Right lobe of liver (tissue), 6 donors: ENCODE measurements around the gene CRISP3. TPM values are rescaled to one million over a fixed set of nuclear protein-coding genes. Genes with fewer than 3 reads are reported as not detected.

Source experiments
- ATAC-seq, 4 donors: fragments of 200-7000 bp; cut with Tn5 transposase; one replicate each; pipeline ENCODE4 v1.9.1; 2020; ENCODE audit warnings: mild to moderate bottlenecking in 4 of 4, moderate library complexity in 4 of 4
- DNase-seq, 3 donors: peaks; one replicate each; pipeline ENCODE4 v3.0.0-alpha.2; 2020
- H3K27ac ChIP-seq, 3 donors: fragments of 200-600 bp; one replicate each; pipeline ENCODE4 v1.8.0; 2022
- H3K27me3 ChIP-seq, 2 donors: fragments of 200-600 bp; one replicate each; pipeline ENCODE4 v1.8.0; 2022
- H3K36me3 ChIP-seq, 4 donors: fragments of 200-600 bp; sonication (generic) in 1 of 4; one replicate each; pipeline versions ENCODE4 v1.5.1 to v1.8.0; 2017 to 2022; ENCODE audit warnings: control low read depth in 1 of 4
- H3K4me1 ChIP-seq, 4 donors: fragments of 200-600 bp; sonication (generic) in 1 of 4; one replicate each; pipeline versions ENCODE4 v1.5.1 to v1.8.0; 2017 to 2022; ENCODE audit warnings: control low read depth in 1 of 4
- H3K4me3 ChIP-seq, 3 donors: fragments of 200-600 bp; one replicate each; pipeline ENCODE4 v1.8.0; 2022
- H3K9me3 ChIP-seq, 4 donors: fragments of 200-600 bp; sonication (generic) in 1 of 4; one replicate each; pipeline versions ENCODE4 v1.5.1 to v1.8.0; 2017 to 2022; ENCODE audit warnings: control low read depth in 1 of 4
- CTCF ChIP-seq, 4 donors: fragments of 200-600 bp in 3 of 4; fragments of 450-650 bp in 1 of 4; IDR thresholded peaks; one replicate each; pipeline versions ENCODE4 v1.5.1 to v1.8.0; 2016 to 2022; ENCODE audit warnings: antibody characterized with exemption in 4 of 4, mild to moderate bottlenecking in 2 of 4
- POLR2A ChIP-seq: fragments of 450-650 bp; IDR thresholded peaks from one replicate; pipeline ENCODE4 v1.6.1; 2017; ENCODE audit warnings: antibody characterized with exemption, mild to moderate bottlenecking
- WGBS: methylation state at CpG from one replicate; pipeline ENCODE4 v1.1.6; 2018; ENCODE audit warnings: low coverage, low lambda C conversion rate; ENCODE audit not compliant: insufficient coverage; ENCODE audit errors: missing lambda C conversion rate; 5-methylcytosine and 5-hydroxymethylcytosine counted together
- intact Hi-C, 2 donors: fragments of 100-400 bp; cut with DNase I; formaldehyde crosslinking; loops; one replicate each; pipeline versions ENCODE4 v1.11.2 to v1.14.1; 2022
- total RNA-seq, 6 experiments: library from RNA; depleted of rRNA in 2 of 6; stranded (reverse); fragments of >200 nt in 2 of 6; fragmentation: NEBNext Ultra II Directional in 3 of 6; extraction: Animal tissue kit (Norgen Biotek cat#: 25700) in 3 of 6; gene quantifications; one replicate each; pipeline versions ENCODE4 v1.1.0 to v1.2.4, GENCODE V29; 2016 to 2023
- donor health status: DM: no; HTN: yes; CAD: no.
- donor health status: DM: no; HTN: no; CAD: no.
- donor health status: DM: no; HTN: no; CAD: no.
- donor health status: DM: no; HTN: yes; CAD: no.
- donor health status: DM: no; HTN: yes; CAD: no.

The CRISP3 gene
- total RNA-seq, 6 experiments from 2014 or later: 0.21 to 2.3 (median 0.24) TPM; not detected in 1

- no peak for TF ChIP-seq POLR2A
- no peak for TF ChIP-seq CTCF (IDR thresholded peaks at IDR 0.05)
- H3K36me3 ChIP-seq: no peaks in the 10 kb centered on the region
- H3K9me3 ChIP-seq: no peaks in the 10 kb centered on the region
- no peaks in the 10 kb centered on the region for H3K4me1 ChIP-seq
- ATAC-seq: no peak
- DNase-seq: no peak
- no peaks in the 10 kb centered on the region for H3K27me3 ChIP-seq
- intact Hi-C loops: no loop called here
- H3K27ac ChIP-seq: no peak overlapping the region
- WGBS: 53% methylated on average over 6 of the region's 7 CpGs
- no peak overlapping the region for H3K4me3 ChIP-seq
Observed at GRCh38 chr6:49720372-49720771, 23.8 kb downstream of the CRISP3 start.

GRCh38 chr6:49713346-49713745, 30.8 kb downstream of the CRISP3 start, which contains the start of gene CRISP2:
Gene CRISP2 (minus strand): TSS chr6:49713543. CDS start chr6:49709196, 4,347 bp downstream.
- no peaks in the 10 kb centered on the region for H3K36me3 ChIP-seq
- intact Hi-C loops: no loop called here
- TF ChIP-seq POLR2A (no peak), CTCF (IDR thresholded peaks at IDR 0.05) (no peak)
- DNase-seq (no peak), ATAC-seq (no peak)
- no peak within 1 kb of the TSS for H3K27ac ChIP-seq
- H3K27me3 ChIP-seq: no peaks in the 10 kb centered on the region
- 27% methylated on average over 21 of the region's 26 CpGs for WGBS
- H3K9me3 ChIP-seq: no peaks in the 10 kb centered on the region
- no peaks in the 10 kb centered on the region for H3K4me1 ChIP-seq
- H3K4me3 ChIP-seq: no peak within 1 kb of the TSS

- Histone ChIP-seq H3K36me3 (no peaks in the 10 kb centered on the region), H3K4me3 (no peak overlapping the region), H3K27ac (no peak overlapping the region), H3K4me1 (no peaks in the 10 kb centered on the region), H3K9me3 (peaks cover 0 to 6% (median 0%) of the 10 kb centered on the region in 4 donors), H3K27me3 (no peaks in the 10 kb centered on the region)
- TF ChIP-seq POLR2A (no peak), CTCF (IDR thresholded peaks at IDR 0.05) (no peak)
- ATAC-seq (no peak), DNase-seq (no peak)
- intact Hi-C loops: no loop called here
Observed at GRCh38 chr6:49698478-49698877, 45.7 kb downstream of the CRISP3 start.

- no peak for ATAC-seq
Observed at GRCh38 chr6:49693512-49693911, 50.7 kb downstream of the CRISP3 start.

More at GRCh38 chr6:49693512-49693911, 50.7 kb downstream of the CRISP3 start:
- no peaks in the 10 kb centered on the region for H3K4me1 ChIP-seq
- H3K27me3 ChIP-seq: no peaks in the 10 kb centered on the region
- no peaks in the 10 kb centered on the region for H3K9me3 ChIP-seq
- intact Hi-C loops: no loop called here
- no peak overlapping the region for H3K4me3 ChIP-seq
- TF ChIP-seq POLR2A (no peak), CTCF (IDR thresholded peaks at IDR 0.05) (no peak)
- no peaks in the 10 kb centered on the region for H3K36me3 ChIP-seq
- no peak for DNase-seq
- WGBS: 46% methylated on average over 1 of the region's 1 CpG
- no peak overlapping the region for H3K27ac ChIP-seq
